Measurements from ENCODE around the gene QSOX2.

The QSOX2 gene

DNA sequence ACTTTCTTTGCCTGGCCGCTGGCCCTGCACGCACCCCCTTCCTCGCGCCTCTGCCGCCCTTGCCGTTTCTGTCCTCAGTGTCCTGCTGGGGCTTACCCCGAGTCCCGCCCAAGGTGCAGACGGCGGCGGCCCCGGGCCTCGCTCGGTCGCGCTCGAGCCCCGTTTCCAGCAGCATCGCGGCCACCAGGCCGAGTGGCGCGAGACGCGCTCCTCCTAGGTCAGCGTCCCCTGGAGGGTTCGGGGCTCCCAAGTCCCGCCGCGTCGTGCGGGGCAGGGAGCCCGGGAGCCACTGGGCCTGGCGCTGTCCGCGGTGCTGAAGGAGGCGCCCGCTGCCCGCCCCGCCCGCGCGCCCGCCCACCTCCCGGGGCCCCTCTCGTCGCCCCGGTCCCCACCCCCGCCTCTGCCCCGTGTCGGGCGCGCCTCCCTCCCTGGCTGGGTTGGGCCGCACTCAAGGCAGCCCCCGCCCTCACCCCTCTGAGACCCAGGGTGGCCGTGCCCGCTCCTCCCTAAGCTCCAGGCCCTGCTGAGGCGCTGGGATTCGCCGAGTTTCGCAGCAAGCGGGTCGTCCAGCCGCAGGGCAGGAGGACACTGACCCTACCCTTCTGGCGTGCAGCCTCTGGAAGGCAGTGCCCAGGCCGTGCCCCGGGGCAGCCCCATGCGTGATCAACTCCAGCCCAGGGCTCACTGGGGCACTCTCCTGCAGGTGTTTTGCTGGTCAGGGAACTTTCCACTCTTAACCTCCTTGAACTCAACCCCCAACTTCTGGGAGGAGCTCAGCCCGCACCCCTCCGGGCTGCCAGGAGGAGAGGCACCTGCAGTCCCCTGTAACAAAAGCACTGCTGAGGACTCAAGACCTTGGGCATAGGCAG lies 40.5 kb downstream of the QSOX2 start, which contains the start of gene LHX3:
LHX3 (minus strand) TSS at position 291 of the 869 bp plus-strand sequence; CDS start at position 175, 116 bp downstream.
- no peak for DNase-seq (ENCODE audit: low spot score)

GRCh38 chr9:136204145-136204805 lies 41.3 kb downstream of the QSOX2 start:
- no peak for DNase-seq (ENCODE audit: low spot score)

- no peak for DNase-seq (ENCODE audit: low spot score)
Measured at GRCh38 chr9:136203408-136204144, 42.0 kb downstream of the QSOX2 start.

DNA sequence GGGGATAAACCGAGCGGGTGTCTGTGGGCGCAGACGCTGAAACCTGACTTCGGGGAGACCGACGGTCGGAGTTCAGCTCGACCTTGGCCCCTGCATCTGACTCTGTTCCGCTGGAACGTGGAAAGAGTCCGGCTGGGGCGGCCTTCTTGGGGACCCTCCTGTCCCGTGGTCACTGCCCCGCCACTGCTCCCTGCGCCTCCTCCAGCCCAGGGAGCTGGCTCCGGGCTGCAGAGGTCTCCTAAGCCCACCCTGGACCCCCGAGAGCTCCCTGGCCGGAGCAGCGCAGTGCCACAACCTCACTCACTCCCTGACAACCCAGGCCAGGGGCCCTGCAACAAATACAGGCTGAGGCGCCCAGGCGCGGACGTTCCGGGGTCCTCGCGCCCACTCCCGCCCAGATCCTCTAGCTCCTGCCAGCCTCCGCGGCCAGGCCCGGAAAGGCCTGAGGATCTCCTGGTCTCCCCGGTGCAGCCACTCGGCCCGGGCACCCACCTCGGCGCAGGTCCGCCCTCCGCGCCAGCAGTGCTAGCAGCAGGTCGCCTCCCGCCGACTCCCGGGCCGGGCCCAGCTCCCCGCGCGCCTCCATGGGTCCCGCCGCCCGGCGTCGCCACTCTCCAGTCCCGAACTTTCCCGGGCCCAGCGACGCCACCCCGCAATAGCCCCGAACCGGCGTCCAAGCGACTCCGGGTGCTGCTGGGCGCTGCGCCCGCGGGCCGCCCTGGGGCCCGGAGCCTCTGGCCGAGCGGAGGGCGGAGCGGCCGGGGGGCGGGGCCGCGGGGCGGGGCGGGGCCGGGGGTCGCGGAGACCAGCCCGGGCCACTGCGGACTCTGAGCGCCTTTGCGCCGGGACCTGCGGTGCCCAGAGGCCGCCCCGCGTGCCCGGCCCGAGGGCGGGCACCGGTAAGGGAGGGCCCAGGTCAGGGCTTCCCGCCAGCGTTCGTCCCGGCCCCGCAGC lies 42.9 kb downstream of the QSOX2 start:
- no peak for DNase-seq (ENCODE audit: low spot score)

GRCh38 chr9:136201609-136202453 lies 43.8 kb downstream of the QSOX2 start:
- DNase-seq (ENCODE audit: low spot score) = no peak

- no peak for DNase-seq (ENCODE audit: low spot score)
Measured at GRCh38 chr9:136201174-136201573, 44.4 kb downstream of the QSOX2 start.

DNA sequence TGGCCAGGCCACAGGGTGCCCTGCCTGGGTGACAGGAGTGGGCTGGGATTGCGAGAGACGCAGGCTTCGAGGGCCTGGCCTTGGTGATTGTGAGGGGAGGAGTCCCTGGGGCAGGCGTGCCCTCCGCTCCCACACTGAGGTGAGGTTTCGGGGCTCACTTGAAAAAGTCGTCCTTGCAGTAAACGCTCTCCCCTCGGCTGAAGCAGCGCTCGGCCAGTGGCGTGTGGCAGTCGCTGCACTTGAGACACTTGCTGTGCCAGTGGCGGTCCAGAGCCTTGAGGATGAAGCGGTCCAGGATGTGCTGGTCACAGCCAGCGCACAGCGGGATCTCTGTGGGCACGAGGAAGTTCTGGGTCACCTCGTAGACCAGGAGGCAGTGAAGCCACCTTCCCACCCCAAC lies 45.2 kb downstream of the QSOX2 start:
- DNase-seq (ENCODE audit: low spot score) = no peak

DNA sequence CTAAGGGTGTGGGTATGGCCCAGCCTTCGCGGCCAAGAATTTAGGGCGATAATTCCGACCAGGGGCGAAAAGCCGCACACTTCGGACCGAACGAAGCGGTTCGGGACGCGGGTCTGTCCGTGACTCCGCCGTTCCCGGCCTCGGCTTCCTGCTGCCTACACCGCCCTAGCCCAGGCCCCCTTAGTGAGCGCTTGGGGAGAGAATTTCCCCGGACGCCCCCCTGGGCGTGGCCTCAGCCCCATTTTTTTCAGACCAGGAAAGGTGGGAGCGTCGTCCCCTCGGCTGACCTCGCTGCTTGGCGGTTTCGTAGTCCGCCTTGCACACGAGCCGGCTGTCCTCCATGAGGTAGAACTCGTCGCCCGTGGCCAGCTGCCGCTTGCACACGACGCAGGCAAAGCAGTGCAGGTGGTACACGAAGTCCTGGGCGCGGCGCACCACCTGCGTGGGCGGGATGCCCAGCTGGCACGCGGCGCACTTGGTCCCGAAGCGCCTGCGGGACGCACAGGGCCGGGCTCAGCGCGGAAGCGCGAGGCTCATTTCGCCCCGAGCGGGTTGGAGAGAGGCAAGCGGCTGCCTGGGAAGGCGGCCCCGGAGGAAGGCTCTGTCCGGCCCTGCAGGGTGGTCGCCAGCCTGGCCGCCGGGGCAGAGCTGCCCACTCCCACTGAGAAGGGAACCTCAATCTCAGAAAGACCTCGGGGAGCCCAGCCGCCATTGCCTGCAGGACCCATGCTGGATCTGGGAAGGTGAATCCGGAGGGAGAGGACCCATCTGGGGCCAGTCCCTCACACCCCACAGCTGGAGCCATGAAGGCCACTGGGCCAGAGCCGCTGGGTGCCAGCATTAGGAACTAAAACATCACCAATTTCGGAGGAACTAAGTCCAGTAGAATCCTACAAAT lies 46.0 kb downstream of the QSOX2 start:
- no peak for DNase-seq (ENCODE audit: low spot score)

DNA sequence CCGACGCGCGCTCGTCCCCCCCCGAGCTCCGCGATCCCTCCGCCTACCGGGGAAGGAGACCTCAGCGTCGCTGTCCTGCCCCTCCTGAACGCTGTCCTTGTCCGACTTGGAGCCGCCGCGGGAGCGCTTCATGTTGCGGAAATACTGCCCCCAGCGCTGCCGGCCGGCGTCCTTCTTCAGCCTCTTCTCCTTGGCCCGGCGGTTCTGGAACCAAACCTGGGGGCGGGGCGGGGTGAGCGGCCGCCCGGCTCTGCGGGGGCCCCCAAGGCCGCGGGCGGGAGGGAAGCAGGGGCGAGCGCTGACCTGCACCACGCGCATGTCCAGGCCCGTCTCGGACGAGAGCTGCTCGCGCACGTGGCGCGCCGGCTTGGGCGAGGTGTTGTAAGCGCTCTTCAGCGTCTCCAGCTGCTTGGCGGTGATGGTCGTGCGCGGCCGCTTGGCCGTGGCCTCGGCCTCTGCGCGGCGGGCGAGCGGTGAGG lies 47.0 kb downstream of the QSOX2 start:
- DNase-seq (ENCODE audit: low spot score) = no peak

- DNase-seq (ENCODE audit: low spot score) = no peak
Measured at GRCh38 chr9:136197930-136198604, 47.5 kb downstream of the QSOX2 start.

DNA sequence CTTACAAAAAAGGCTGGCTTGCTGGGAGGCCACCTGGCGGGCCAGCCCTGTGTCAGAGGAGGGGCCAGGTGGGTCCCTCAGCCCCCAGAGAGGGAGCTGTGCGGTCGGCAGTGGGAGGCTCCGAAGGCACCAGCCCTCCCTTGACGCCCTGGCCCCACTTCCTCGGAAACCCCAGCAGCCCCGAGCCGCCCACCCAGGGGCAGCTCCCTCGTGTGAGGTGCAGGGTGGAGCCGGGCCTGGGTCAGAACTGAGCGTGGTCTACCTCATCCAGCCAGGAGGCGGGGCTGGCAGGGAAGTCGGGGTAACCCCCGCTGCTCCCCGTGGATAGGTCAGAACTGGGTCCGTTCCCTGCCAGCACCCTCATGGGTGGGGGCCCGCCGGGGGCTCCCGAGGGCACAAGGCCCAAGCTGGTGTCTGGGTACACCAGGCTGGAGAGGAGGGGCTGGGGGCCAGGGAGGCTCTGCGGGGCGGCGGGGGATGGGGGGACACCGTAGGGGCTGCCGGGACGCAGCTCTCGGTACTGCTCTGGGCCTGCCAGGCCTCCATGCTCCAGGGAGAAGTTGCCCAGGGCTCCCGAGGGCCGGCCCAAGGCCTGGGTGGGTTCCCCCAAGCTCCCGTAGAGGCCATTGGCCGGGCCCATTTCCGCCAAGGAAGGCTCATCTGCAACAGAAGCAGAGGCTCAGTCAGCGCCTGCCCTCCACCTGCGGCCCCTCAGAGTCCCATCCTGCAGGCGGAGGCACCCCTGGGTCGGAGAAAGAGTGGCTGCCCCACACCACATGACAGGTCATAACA lies 48.3 kb downstream of the QSOX2 start:
- no peak for DNase-seq (ENCODE audit: low spot score)

DNA sequence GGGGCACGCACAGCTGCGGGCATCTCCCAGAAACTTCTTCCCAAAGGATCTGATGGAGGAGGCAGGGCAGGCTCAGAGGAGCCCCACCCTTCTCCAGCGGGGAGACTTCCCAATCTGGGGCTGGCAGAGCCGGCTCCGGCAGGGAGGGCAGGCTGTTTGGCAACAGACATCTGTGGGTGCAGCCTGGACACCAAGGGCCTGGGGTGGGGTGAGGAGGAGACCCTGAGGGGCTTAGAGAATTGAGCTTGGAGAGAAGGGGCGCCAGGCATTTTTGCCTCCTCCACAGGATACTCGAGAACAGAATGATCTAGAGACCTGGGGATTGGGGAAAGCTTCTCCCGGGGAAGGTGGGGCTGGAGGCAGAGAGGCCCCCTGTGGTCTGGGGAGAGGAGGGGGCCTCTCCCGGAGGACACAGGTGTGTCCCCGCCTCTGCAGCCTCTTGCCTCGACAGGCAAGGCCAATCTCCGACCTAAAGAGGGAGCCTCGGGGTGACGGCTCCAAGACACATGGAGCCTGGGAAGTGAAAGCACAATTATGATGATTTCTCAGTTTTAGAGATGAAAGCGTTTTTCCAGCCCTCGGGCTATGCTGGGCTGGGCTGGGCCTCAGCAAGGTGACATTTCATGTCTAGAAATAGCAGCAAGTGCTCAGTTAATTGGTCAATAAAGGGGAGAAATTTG lies 49.1 kb downstream of the QSOX2 start:
- no peak for DNase-seq (ENCODE audit: low spot score)

DNA sequence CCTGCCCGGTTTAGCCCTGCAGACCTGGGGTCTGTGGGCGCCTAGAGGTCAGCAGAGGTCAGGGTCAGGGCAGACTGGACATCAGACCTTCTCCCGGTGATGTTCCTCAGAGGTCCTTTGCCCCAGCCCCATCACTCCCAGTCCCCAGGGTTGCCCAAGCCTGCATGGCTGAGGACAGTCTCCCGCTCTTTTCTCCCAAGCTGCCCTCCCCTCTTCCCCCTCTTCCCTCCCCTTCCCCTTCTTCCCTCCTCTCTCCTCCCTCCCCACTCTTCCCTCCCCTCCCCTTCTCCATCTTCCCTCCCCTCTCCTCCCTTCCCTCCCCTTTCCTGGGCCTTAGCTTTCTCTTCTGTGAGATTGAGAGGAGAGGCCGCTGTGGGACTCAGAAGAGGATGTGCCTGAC lies 51.1 kb downstream of the QSOX2 start:
- DNase-seq (ENCODE audit: low spot score) = no peak

GRCh38 chr9:136193891-136194279 lies 51.7 kb downstream of the QSOX2 start:
- no peak for DNase-seq (ENCODE audit: low spot score)

GRCh38 chr9:136193127-136193890 lies 52.3 kb downstream of the QSOX2 start:
- DNase-seq (ENCODE audit: low spot score) = no peak
